GM19467 (cell line): ENCODE results near the gene MUC7.
A peak's percentile ranks its signal among the peaks of the same experiment; 100 is the strongest.

ENCODE experiments used
- ATAC-seq: cut with Tn5 transposase; IDR thresholded peaks from one replicate; pipeline ENCODE4 v1.9.1; 2021; ENCODE audit warnings: mild to moderate bottlenecking, moderate library complexity; ENCODE audit not compliant: unreplicated experiment

Gene MUC7

GRCh38 chr4:70531981-70532380, 60.0 kb downstream of the MUC7 start:
- peak; percentile 64 for ATAC-seq
